Measurements from ENCODE around the gene UGT2B10. TPM values are rescaled to one million over a fixed set of nuclear protein-coding genes. Genes with fewer than 3 reads are reported as not detected.

Gene UGT2B10
- total and polyA plus RNA-seq, 10 donors: not detected

GRCh38 chr4:68872643-68873502 is 57.1 kb downstream of the UGT2B10 start:
- no peak overlapping the region for H3K27ac ChIP-seq
- H3K36me3 ChIP-seq: no peaks in the 10 kb centered on the region
- no peak overlapping the region for H3K4me3 ChIP-seq
- no peaks in the 10 kb centered on the region for H3K9me3 ChIP-seq
- DNase-seq: no peak
- WGBS, 5 donors: 84 to 95% (median 86%) methylated on average over 3 of the region's 3 CpGs
- H3K4me1 ChIP-seq: no peaks in the 10 kb centered on the region
- no peaks in the 10 kb centered on the region for H3K27me3 ChIP-seq (replicated peaks in 1 of 7)
- TF ChIP-seq POLR2AphosphoS5 (IDR thresholded peaks at IDR 0.05): no peak
- TF ChIP-seq CTCF (IDR thresholded peaks at IDR 0.05 in 8 of 11, conservative IDR thresholded peaks at IDR 0.05 in 3 of 11): no peak
- TF ChIP-seq POLR2A (IDR thresholded peaks at IDR 0.05): no peak
- intact Hi-C loops (cut with DNase I; ENCODE audit: low total_unique reads): no loop called here

- Histone ChIP-seq H3K4me3 (no peak overlapping the region), H3K4me1 (no peaks in the 10 kb centered on the region), H3K27me3 (replicated peaks in 1 of 7) (no peaks in the 10 kb centered on the region), H3K27ac (no peak overlapping the region), H3K9me3 (no peaks in the 10 kb centered on the region), H3K36me3 (no peaks in the 10 kb centered on the region)
- intact Hi-C loops (cut with DNase I; ENCODE audit: low total_unique reads): no loop called here
- DNase-seq: no peak
- TF ChIP-seq POLR2A (IDR thresholded peaks at IDR 0.05) (no peak), POLR2AphosphoS5 (IDR thresholded peaks at IDR 0.05) (no peak), CTCF (IDR thresholded peaks at IDR 0.05 in 8 of 11, conservative IDR thresholded peaks at IDR 0.05 in 3 of 11) (no peak)
Observed at GRCh38 chr4:68874507-68874906, 58.7 kb downstream of the UGT2B10 start.

GRCh38 chr4:68877555-68877954 is 61.8 kb downstream of the UGT2B10 start:
- Histone ChIP-seq H3K9me3 (no peaks in the 10 kb centered on the region), H3K36me3 (no peaks in the 10 kb centered on the region), H3K27ac (no peak overlapping the region), H3K27me3 (replicated peaks in 1 of 7) (no peaks in the 10 kb centered on the region), H3K4me3 (no peak overlapping the region), H3K4me1 (no peaks in the 10 kb centered on the region)
- no peak for DNase-seq
- 87 to 94% (median 90%) methylated on average over 5 of the region's 5 CpGs for WGBS, 5 donors
- intact Hi-C loops (cut with DNase I; ENCODE audit: low total_unique reads): no loop called here
- TF ChIP-seq CTCF (IDR thresholded peaks at IDR 0.05 in 8 of 11, conservative IDR thresholded peaks at IDR 0.05 in 3 of 11) (no peak), POLR2AphosphoS5 (IDR thresholded peaks at IDR 0.05) (no peak)

GRCh38 chr4:68878048-68878447 is 62.3 kb downstream of the UGT2B10 start:
- Histone ChIP-seq H3K36me3 (no peaks in the 10 kb centered on the region), H3K9me3 (no peaks in the 10 kb centered on the region), H3K4me1 (no peaks in the 10 kb centered on the region), H3K27me3 (replicated peaks in 1 of 7) (no peaks in the 10 kb centered on the region), H3K4me3 (no peak overlapping the region), H3K27ac (no peak overlapping the region)
- intact Hi-C loops (cut with DNase I; ENCODE audit: low total_unique reads): no loop called here
- 82 to 92% (median 87%) methylated on average over 2 of the region's 2 CpGs for WGBS, 5 donors
- DNase-seq: no peak
- TF ChIP-seq POLR2AphosphoS5 (IDR thresholded peaks at IDR 0.05) (no peak), CTCF (IDR thresholded peaks at IDR 0.05 in 8 of 11, conservative IDR thresholded peaks at IDR 0.05 in 3 of 11) (no peak), POLR2A (IDR thresholded peaks at IDR 0.05) (no peak)

Small RNA genes lying within 50 kb of the gene (small RNA-seq; reads per million reads assigned to genes)
- gene AC021146.4 (0 reads per million in 4 donors), gene AC021146.9 (0 reads per million in 4 donors)

Other genes starting within 250 kb of the UGT2B10 start
- 1 to 10 TPM in 2 of 7 donors, under 1 TPM in 4, not detected in 1; 0.27 to 1.9 (median 0.81) TPM for gene UGT2B17, start 239.7 kb upstream of the UGT2B10 start, total RNA-seq
- 1 to 10 TPM in 1 of 3 donors, under 1 TPM in 2; 0.10 to 1.3 (median 0.24) TPM for gene UGT2B17, start 239.7 kb upstream of the UGT2B10 start, polyA plus RNA-seq
- under 1 TPM in 2 of 7 donors, not detected in 5; 0.46 to 0.85 TPM for gene UGT2B15, start 145.3 kb upstream of the UGT2B10 start, total RNA-seq
- under 1 TPM in 1 of 3 donors, not detected in 2; 0.11 TPM for gene UGT2B15, start 145.3 kb upstream of the UGT2B10 start, polyA plus RNA-seq
- gene UGT2A3, start 135.8 kb downstream of the UGT2B10 start, total RNA-seq: not detected
- gene UGT2A3, start 135.8 kb downstream of the UGT2B10 start, polyA plus RNA-seq: not detected